ENCODE data around the gene LIME1.

The LIME1 gene

GRCh38 chr20:63750807-63751470, 14.5 kb downstream of the LIME1 start:
- no peak for DNase-seq (ENCODE audit: low spot score)

DNA sequence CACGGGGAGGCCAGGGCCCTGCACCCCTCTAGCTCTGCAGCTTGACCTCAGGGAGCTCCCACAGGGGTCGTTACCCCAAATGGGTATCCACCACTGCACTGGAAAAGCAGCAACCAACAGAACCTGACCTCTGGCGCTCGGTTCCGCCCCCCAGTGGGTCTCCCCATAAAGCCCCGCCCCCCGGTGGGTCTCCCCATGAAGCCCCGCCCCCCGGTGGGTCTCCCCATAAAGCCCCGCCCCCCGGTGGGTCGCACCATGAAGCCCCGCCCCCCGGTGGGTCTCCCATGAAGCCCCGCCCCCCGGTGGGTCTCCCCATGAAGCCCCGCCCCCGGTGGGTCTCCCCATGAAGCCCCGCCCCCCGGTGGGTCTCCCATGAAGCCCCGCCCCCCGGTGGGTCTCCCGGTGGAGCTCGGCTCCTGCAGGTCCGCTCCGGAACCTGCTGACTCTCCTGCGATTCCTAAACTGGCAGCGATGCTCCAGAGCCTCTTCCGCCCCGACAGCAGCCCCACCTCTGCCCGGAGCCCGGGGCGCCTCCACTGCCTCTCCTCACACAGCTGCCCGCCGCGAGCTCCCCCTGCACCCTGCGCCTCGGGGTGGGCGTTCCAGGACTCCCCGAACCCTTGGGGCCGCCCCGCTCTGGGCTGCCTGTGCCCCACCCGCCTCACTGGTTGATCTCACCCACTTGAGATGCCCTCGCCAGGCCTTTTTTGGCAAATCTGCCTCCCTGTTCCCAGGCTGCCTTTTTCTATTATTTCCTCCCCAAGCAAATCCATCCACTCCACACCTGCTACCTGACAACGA, 15.2 kb downstream of the LIME1 start:
- no peak for DNase-seq (ENCODE audit: low spot score)

- no peak for DNase-seq (ENCODE audit: low spot score)
These were observed 16.1 kb downstream of the LIME1 start for GRCh38 chr20:63752411-63753101.

GRCh38 chr20:63753381-63753780, 16.9 kb downstream of the LIME1 start:
- no peak for DNase-seq (ENCODE audit: low spot score)

DNA sequence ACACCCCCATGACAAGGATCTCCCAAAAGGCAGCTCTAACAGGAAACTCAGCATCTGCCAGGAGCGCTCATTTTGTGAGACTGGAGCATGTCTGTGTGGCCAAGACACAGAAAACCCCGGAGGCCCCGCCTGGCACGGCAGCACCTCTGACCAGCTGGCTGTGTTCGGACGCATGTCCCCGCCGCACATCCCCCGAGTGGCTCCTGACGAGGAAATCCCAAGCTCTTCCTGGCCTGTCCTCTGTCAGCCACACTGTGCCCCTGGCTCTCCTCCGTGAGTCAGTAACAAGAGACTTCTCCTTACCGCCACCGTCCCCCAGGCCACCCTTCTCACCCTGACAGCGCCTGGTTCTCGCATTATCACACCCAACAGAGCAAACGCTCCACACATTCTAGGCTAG, 17.5 kb downstream of the LIME1 start:
- no peak for DNase-seq (ENCODE audit: low spot score)

GRCh38 chr20:63755933-63756647, 19.6 kb downstream of the LIME1 start:
- no peak for DNase-seq (ENCODE audit: low spot score)

DNA sequence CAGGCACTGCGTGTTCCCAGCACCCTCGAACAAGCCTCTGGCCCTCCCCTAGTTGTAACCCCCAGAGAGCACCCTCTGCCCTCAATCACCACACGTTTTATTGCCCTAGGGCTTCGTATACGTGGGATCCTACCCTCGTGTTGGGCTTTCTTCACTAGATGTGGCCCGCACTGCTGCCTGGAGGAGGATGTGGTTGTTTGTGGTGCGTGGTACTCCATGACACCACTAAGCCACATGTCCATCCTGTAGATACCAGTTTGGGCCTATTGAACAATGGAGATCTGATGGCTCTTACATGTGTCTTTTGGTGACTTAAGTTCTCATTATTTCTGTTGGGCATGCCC, 20.2 kb downstream of the LIME1 start:
- DNase-seq (ENCODE audit: low spot score), result no peak

DNA sequence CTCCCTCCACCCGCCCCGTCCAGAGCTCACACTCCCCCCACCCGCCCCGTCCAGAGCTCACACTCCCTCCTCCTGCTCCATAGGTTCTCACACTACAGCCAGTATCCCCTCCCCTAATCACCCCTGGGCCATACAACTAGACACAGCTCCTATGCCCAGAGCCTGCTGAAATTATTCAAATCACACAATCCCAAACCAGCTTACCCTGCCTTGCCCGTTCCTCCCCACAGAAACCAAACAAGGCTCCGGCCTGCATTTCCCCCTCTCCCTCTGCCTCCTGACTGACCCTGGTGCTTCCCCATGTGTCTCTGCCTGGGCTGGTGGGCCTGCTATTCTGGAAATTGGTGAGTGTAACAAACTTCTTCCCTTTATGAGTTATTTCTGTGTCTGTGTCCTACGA, 21.7 kb downstream of the LIME1 start:
- no peak for DNase-seq (ENCODE audit: low spot score)

GRCh38 chr20:63759377-63759901, 23.0 kb downstream of the LIME1 start:
- DNase-seq (ENCODE audit: low spot score), result no peak

GRCh38 chr20:63765082-63765873, 28.8 kb downstream of the LIME1 start:
- DNase-seq (ENCODE audit: low spot score), result no peak

GRCh38 chr20:63765902-63766301, 29.4 kb downstream of the LIME1 start:
- DNase-seq (ENCODE audit: low spot score), result no peak

DNA sequence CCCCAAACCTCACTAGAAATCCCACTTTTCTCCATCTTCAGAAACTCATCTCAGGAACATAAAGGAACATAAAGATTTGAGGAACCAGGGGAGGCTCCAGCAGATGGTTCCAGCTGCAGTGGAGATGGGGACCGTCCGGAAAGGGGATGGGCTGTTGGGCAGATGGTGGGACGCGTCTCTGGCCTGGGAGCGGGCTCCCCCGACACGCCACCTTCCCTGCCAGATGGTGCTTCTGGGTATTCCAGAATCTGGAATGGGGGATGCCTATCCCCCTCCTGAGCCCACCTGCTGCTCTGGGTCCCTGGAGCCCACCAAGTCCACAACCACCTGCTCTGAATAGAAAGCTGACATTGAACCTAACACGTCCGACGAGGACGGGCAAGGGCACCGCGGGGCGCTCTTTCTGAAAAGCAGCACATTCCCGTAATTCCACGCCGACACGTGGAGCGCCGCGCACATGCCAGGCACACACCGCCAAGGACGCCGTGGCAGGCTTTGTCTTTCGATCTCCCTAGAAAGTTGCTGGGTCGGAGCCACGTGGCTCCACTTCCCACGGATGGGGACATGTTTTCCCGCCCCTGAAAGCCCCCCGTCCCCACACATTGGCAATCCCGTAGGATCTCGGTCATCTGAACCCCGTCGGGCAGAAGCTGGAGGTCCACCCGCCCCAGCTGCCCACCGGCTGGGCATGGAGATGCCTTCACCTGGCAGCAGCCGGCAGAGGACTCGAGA, 30.4 kb downstream of the LIME1 start:
- DNase-seq (ENCODE audit: low spot score), result no peak

GRCh38 chr20:63767456-63767855, 31.0 kb downstream of the LIME1 start:
- DNase-seq (ENCODE audit: low spot score), result no peak

DNA sequence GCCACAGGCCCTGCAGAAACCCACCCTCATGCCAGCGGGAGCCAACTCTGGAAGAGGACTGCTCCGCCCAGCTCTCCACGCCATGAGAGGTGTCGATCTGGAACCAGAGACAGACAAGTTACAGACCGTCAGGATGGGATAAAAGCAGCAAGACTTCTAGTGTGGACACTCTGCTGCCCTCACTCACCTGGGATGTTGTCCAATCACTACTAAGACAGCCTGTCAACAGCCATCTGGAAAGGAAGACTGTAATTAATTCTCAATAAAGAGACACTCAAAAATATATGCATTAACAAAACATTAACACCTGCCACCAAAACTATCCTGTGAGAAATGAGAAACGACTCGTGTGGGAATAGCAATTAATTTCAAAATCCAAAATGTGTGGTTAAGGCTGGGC, 31.4 kb downstream of the LIME1 start:
- no peak for DNase-seq (ENCODE audit: low spot score)

- DNase-seq (ENCODE audit: low spot score), result no peak
These were observed 32.4 kb downstream of the LIME1 start for GRCh38 chr20:63768591-63769515.

DNA sequence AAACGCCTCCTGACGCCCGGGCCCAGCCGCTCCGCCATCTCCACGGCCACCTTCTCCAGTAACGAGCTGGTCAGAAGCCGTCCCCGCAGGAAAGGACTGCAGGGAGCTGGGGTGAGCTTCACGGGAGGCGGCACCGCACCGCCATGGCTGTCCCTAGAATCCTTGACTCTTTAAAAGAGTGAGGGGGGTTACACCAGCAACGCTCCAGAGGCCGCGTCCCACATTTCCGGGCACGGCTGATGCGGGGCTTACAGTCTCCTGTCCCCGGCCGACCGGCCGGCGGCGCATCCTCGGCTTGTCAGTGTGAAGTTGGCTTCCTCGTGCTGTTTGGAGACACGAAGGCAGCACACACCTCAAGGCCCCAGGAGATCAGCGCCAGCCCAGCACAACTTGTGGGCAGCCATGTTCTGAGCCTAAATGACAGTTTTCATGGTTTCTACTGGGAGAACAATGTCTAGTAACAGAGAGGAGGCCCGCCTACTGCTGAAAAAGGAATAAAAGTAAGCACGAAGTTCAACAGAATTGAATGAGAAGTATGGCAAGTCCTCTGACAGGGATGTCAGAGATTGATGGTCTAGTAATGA, 33.5 kb downstream of the LIME1 start:
- no peak for DNase-seq (ENCODE audit: low spot score)

DNA sequence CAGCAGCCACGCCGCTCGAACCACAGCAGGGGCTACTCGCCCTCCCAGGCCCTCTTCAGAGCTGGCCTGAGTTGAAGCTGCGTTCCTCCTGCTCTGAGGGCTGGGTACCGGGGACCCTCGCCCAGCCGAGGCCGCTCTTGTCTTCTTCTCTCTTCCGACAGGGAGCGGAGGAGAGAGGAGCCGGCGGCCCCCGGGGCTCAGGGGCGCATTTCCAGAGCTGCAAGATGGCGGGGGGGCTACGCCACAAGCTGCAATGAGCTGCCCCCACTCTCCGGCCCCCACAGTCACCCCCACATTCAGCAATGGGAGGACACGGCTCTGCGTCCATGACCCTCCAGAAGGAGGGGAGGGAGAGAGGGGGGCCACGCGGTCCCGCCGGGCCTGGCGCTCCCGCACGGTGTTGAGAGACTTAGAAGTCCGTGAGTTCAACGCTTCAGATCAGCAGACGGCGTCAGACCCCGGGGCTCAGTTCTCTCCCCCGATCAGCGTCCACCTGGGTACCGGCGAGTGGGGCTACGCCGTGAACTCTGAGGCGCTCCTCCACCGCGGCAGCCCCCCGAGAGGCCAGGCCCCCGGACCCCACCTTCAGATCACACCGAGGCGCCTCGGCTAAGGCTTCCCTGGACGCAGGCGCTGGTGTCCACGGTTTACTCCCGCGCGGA, 34.7 kb downstream of the LIME1 start:
- DNase-seq (ENCODE audit: low spot score), result no peak

DNA sequence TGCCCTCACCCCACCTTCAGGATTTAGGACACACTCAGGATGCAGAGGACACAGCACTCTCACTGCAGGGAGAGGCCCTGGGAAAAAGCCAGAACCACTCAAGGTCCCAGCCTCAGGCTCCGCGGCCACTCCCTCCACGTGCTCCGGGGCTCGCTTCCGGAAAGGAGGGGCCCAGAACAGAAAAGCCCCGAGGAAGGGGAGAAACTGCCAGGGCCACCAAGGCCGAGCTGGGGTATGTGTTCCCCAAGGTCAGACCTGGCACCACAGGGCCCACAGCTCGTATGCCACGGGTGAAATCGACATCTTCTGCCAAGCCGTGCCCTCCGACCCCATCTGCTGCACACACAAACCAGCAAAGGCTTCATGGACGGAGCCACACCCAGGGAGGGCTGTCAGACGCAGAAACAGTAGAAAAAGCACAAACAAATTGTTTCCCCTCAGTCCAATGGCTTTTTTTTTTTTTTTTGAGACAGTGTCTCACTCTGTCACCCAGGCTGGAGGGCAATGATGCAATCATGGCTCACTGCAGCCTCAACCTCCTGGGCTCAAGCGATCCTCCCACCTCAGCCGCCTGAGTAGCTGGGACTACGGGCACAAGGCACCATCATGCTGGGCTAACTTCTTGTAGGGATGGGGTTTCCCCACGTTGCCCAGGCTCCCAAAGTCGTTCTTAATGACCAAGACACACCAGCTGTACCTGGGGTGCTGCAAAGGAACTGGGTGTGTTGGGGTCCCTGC, 36.5 kb downstream of the LIME1 start:
- DNase-seq (ENCODE audit: low spot score), result no peak

Measured in pons (tissue), 1 donor.